ENCODE data around the gene ZNF638. TPM values are rescaled to one million over a fixed set of nuclear protein-coding genes. Genes with fewer than 3 reads are reported as not detected.

Gene ZNF638
- total and polyA plus RNA-seq, 8 donors = 92.1 to 280 (median 221) TPM

DNA sequence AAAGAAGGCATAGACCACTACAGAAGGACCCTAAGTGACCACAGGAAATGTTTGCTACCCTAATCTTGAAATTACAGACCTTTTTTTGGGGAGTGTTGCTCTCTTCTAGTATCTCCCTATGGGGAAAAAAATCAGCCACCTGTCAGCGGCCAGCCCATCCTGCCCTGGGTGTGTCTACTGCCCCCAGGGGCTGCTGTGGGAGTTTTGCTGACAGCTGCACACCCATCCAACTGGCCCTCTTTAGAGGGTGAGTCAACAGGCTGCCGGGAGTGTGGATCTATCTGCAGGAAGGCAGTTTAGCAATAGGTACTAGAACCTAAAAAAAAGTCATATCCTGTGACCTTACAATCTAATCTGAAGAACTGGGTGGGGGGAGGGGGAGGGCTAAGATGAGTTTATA is 121.0 kb downstream of the ZNF638 start:
- ATAC-seq (peak; percentile 61), DNase-seq (peak in 2 of 4 donors; percentile 64 to 83)
- intact Hi-C loops (cut with DNase I) = no loop called here
- Histone ChIP-seq H3K4me3 (peak overlapping the region in 1 of 2 donors; percentile 65), H3K9me3 (no peaks in the 10 kb centered on the region), H3K27me3 (peaks cover 0 to 28% of the 10 kb centered on the region in 2 donors), H3K36me3 (no peaks in the 10 kb centered on the region), H3K27ac (peak overlapping the region in 1 of 2 donors; percentile 87), H3K4me1 (peaks cover 16 to 70% of the 10 kb centered on the region in 2 donors)
- TF ChIP-seq, protein P1, sequence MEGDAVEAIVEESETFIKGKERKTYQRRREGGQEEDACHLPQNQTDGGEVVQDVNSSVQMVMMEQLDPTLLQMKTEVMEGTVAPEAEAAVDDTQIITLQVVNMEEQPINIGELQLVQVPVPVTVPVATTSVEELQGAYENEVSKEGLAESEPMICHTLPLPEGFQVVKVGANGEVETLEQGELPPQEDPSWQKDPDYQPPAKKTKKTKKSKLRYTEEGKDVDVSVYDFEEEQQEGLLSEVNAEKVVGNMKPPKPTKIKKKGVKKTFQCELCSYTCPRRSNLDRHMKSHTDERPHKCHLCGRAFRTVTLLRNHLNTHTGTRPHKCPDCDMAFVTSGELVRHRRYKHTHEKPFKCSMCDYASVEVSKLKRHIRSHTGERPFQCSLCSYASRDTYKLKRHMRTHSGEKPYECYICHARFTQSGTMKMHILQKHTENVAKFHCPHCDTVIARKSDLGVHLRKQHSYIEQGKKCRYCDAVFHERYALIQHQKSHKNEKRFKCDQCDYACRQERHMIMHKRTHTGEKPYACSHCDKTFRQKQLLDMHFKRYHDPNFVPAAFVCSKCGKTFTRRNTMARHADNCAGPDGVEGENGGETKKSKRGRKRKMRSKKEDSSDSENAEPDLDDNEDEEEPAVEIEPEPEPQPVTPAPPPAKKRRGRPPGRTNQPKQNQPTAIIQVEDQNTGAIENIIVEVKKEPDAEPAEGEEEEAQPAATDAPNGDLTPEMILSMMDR (IDR thresholded peaks at IDR 0.05) = no peak

DNA sequence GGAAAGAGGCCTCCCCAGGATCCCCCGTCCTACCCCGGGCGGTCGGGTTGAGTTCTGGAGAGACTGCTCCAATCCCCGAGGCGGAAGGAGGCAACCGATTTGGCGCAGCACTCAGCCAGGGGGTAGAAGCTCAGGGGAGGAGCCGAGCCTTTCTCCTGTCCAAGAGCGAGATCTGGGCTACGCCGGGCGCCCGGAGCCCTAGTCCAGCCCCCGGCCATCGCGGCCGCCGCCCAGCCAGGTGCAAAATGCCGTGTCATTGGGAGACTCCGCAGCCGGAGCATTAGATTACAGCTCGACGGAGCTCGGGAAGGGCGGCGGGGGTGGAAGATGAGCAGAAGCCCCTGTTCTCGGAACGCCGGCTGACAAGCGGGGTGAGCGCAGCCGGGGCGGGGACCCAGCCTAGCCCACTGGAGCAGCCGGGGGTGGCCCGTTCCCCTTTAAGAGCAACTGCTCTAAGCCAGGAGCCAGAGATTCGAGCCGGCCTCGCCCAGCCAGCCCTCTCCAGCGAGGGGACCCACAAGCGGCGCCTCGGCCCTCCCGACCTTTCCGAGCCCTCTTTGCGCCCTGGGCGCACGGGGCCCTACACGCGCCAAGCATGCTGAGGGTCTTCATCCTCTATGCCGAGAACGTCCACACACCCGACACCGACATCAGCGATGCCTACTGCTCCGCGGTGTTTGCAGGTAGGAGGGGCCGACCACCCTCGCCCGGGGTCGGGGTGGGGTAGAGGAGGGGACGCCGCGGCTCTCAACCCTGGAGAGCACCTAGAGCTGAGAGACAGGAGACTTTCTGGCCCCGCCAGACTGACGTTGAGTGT is 122.0 kb downstream of the ZNF638 start, which contains the start of gene DYSF:
Gene DYSF, plus strand, starts transcription at position 158 of the 817 bp plus-strand sequence.
- H3K27ac ChIP-seq = peak within 1 kb of the TSS in 1 of 2 donors; percentile 87
- DNase-seq = peak in 3 of 4 donors; percentile 31 to 94 (median 70)
- TF ChIP-seq, protein P1 (IDR thresholded peaks at IDR 0.05) = no peak
- peak; percentile 72 for ATAC-seq
- intact Hi-C loops (cut with DNase I) = no loop called here
- no peaks in the 10 kb centered on the region for H3K36me3 ChIP-seq
- H3K4me1 ChIP-seq = peaks cover 16 to 81% of the 10 kb centered on the region in 2 donors
- peak within 1 kb of the TSS; percentile 33 to 65 for H3K4me3 ChIP-seq
- peaks cover 0 to 28% of the 10 kb centered on the region in 2 donors for H3K27me3 ChIP-seq
- no peaks in the 10 kb centered on the region for H3K9me3 ChIP-seq

DNA sequence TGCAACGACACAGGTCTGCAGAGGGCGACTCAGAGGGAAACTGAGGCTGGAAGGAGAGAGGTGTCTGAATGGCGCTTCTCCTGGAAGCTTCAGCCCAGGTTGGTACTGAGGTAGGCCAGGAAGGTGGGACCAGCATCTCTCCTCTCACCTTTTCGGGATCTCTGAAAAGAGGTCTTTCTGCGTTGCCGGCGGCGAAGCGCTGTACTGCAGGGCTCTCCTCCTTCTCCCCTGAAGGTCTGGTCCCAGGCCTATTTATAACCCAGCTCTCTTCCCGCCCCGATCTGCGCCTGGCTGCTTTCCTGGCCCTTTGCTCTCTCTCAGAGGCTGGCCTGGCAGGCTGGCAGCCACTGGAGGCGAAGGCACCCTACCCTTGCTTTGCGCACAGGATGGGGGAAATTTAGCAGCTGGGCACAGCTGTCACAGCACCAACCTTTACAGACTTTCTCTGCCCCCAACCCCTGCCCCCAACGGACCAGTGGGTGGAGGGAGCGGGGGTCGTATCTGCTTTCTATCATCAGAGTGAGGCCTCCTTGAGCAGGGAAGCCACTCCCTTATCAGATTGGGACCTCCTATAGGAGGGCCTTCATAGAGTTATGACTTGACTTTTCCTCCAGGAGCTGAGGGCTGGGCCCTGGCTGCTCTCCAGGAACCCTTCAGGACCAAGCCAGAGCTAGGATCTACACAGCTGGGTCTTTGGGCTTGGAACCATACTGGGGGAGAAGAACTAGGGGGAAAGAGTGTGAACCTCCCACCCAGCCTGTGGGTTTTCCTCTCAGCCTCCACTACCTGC is 122.8 kb downstream of the ZNF638 start:
- H3K4me3 ChIP-seq = peak overlapping the region; percentile 33 to 65
- TF ChIP-seq, protein P1 (IDR thresholded peaks at IDR 0.05) = no peak
- DNase-seq (no peak), ATAC-seq (no peak)
- peaks cover 16 to 81% of the 10 kb centered on the region in 2 donors for H3K4me1 ChIP-seq
- H3K27ac ChIP-seq = peak overlapping the region in 1 of 2 donors; percentile 87
- intact Hi-C loops (cut with DNase I) = no loop called here
- peaks cover 0 to 28% of the 10 kb centered on the region in 2 donors for H3K27me3 ChIP-seq
- no peaks in the 10 kb centered on the region for H3K36me3 ChIP-seq
- no peaks in the 10 kb centered on the region for H3K9me3 ChIP-seq

DNA sequence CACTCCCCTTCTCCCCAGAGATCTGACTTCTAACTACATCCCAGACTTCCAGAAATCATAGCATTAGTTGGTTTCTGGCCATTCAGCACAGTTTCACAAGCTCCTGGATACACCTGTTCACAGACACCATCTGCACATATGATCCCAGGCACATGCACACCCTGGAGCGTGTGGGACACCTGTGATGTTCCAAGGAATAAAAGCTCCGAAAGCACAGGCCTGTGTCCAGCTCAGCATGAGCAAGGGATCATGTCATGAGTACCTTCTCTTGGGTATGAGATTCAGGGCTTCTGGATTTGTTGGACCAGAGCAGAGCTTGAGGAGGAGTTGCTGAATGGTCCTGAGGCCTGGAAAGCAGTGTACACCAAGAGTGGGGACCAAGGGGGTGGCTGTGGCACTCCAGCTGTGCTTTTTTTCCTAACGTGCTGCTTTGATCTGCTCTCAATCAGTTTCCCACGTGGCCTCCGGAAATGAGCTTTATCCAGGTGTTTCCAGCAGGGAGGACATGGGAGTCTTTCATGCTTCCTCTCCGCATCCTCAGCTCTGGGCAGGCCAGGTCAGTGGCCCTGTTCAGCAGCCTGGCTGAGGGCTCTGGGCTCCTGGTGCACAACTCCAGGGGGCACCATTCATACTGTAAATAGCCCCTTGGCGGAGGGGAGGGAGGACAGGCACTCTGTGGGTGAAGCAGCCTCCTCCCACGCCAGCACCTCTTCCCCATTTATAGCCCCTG is 123.6 kb downstream of the ZNF638 start:
- Histone ChIP-seq H3K9me3 (no peaks in the 10 kb centered on the region), H3K4me1 (peaks cover 16 to 80% of the 10 kb centered on the region in 2 donors), H3K27me3 (peaks cover 0 to 28% of the 10 kb centered on the region in 2 donors), H3K36me3 (no peaks in the 10 kb centered on the region), H3K4me3 (peak overlapping the region in 1 of 2 donors; percentile 65), H3K27ac (peak overlapping the region in 1 of 2 donors; percentile 87)
- ATAC-seq (no peak), DNase-seq (peak in 1 of 4 donors; percentile 15)
- intact Hi-C loops (cut with DNase I) = no loop called here
- TF ChIP-seq, protein P1 (IDR thresholded peaks at IDR 0.05) = no peak

Data from left lung (tissue), 10 donors.